GM12874 (cell line): ENCODE measurements around the gene DIDO1.

Experiments
- CTCF ChIP-seq: IDR thresholded peaks from 2 replicates; pipeline ENCODE4 v1.5.1; 2011; ENCODE audit warnings: low read depth, mild to moderate bottlenecking, control low read depth, low read length, moderate library complexity; ENCODE audit not compliant: insufficient read depth

The DIDO1 gene

GRCh38 chr20:62949962-62950361 is 23.7 kb upstream of the DIDO1 start:
- no peak for TF ChIP-seq CTCF

- TF ChIP-seq CTCF = no peak
Observed at GRCh38 chr20:62949153-62949821, 23.0 kb upstream of the DIDO1 start.

DNA sequence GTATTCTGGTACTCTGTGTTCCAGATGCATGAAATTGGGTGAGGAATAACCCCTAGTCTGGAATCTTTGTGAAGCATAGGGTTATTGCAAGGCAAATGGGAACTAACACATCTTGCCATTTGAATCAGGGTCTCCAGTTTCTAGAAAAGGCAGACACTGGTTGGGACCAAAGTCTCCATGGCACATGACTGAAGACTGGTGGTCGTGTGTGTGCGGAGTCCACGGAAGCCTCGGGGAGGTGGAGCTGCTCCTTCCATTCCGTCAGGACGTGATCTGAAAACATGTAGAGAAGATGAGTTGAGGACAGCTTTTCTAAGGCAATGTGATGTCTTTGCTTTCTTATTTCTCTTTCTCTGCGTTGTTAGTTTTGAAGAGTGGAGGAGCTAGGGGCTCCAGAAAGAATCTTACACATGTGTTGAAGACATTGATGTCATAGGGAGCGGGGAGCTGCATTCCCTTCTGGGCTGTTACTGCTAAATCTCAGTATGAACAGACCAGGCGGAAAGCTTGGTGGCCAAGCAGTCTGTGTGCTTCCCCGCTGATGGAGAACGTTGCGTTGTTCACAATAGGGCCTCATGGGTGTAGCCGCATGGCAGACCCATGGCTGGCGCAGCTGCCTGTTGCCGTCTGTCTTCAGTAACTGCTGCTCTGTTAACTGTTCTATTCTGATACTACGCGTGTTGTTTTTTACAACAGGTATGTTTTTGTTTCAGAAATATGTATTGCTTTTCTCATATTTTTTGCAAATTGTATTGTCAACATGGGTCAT is 21.4 kb upstream of the DIDO1 start:
- TF ChIP-seq CTCF = no peak

GRCh38 chr20:62946918-62947317 is 20.6 kb upstream of the DIDO1 start:
- TF ChIP-seq CTCF = no peak

DNA sequence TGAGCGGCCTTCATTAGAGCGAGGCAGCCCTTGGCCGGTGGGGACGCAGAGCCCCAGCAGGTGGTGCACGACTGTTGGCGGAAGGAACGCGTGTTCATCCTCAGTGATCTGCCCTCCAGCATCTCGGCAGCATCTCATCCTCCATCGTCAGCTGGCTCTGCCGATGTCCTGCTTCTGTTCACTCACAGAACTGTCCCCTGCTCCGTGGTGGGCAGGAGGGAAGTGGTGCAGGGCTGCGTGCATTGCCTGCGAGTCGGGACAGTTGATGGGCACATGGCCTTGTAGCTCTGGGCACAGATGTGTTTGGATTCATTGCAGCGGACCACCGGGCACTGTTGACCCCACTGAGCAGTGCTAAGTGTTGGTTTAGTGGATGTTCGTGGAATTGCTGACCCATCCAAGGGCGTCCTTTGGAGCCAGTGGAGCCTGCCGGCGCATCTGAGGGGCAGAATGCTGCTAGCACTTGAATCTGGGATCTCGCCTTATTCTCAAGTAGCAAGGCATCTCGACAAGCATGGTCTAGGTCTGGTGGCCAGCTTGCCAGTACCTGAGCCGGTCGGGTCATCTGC is 19.6 kb upstream of the DIDO1 start:
- no peak for TF ChIP-seq CTCF

DNA sequence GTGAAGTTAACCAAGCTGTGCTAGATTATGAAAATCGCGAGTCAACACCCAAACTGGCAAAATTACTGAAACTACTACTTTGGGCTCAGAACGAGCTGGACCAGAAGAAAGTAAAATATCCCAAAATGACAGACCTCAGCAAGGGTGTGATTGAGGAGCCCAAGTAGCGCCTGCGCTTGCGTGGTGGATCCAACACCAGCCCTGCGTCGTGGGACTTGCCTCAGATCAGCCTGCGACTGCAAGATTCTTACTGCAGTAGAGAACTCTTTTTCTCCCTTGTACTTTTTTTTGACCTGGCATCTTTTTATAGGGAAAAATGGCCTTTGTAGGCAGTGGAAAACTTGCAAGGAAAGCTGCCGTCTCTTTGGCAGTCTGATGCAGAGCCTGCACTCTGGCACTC is 18.4 kb upstream of the DIDO1 start:
- TF ChIP-seq CTCF = no peak

DNA sequence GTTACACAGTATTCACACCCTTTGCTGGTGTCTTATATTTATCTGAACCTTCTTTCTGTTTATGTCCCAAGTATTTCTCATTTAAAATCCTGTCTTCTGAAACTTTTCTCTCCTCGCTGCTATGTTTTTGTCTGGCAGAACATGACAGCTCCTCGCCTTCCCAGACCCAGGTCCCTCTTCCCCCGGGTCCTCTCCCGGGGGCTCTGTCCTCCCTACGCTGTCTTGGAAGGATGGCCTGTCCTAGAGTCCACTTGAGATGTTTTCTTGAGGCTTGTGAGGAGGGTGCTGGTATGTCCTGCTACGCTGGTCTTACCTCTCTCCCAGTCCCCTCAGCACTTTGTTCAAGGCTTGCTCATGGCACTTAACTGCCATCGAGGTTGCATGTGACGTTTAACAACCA is 17.9 kb upstream of the DIDO1 start:
- no peak for TF ChIP-seq CTCF
